GM18870 (cell line): ENCODE measurements around the gene MCF2L.

Source experiments
- ATAC-seq: cut with Tn5 transposase; IDR thresholded peaks from one replicate; pipeline ENCODE4 v1.9.1; 2021; ENCODE audit warnings: moderate library complexity; ENCODE audit not compliant: unreplicated experiment

MCF2L gene

GRCh38 chr13:113014752-113015745 lies 46.0 kb downstream of the MCF2L start:
- no peak for ATAC-seq

DNA sequence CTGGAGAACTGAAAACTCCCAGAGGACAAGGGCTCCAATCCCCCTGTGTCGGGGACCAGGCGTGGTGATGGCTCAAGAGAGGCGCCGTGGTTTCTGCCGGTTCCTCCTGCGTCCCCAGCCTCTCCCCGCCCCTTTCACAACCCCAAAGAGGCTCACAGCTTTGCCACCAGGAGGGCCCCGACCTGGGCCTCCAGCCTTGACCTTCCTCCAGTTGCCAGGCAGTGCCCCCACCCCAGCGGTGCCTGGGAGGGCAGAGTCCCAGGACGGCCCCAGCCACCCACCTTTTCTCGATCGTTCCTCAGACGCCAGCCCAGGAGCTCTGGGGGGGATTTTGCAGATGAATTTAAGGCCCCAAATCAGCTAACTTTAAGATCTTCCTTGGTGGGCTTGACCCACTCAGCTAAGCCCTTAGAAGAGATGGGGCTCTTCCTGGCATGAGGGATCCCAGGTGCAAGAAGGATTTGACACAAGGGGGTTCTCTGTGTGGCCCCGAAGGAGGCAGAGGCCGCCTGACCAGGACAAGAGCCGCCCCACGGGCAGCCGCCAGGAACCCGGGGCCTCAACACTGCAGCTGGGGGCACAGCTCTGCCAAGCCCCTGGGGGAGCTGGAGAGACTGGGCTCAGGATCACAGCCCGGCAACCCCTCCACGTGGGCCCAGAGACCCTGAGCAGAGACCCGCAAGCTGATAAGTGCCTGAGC lies 47.0 kb downstream of the MCF2L start:
- no peak for ATAC-seq

GRCh38 chr13:113016526-113017295 lies 47.7 kb downstream of the MCF2L start:
- no peak for ATAC-seq

- ATAC-seq, result no peak
Observed at GRCh38 chr13:113017506-113018215, 48.6 kb downstream of the MCF2L start.

GRCh38 chr13:113018676-113019465 lies 49.9 kb downstream of the MCF2L start:
- no peak for ATAC-seq

DNA sequence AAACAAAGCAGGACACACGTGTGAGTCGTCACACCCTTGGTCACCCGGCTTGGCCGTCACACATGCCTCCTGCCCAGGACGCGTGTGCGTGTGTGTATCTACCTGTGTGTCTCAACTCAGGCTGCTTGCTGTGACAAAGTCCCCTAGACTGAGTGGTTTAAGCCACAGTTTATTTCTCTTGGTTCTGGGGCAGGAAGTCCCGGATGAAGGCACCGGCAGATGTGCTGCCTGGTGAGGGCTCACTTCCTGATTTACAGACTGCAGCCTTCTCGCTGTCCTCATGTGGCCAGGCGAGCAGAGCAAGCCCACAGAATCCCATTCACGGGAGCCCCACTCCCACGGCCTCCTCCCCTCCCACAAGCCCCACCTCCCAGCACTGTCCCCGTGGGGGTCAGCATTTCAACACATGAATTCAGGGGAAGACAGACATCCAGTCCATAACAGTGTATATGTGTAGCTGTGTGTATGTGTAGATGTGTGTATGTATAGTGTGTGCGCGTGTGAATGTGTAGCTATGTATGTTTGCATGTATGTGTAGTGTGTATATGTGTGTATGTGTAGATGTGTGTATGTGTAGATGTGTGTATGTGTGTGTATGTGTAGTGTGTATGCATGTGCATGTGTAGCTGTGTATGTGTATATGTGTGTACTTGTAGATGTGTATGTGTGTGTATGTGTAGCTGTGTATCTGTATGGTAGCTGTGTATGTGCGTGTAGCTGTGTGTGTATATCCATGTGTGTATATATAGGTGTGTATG lies 51.5 kb downstream of the MCF2L start:
- no peak for ATAC-seq

- ATAC-seq, result no peak
Observed at GRCh38 chr13:113021391-113021790, 52.4 kb downstream of the MCF2L start.

GRCh38 chr13:113021811-113022210 lies 52.8 kb downstream of the MCF2L start:
- ATAC-seq, result no peak

- no peak for ATAC-seq
Observed at GRCh38 chr13:113022391-113022744, 53.4 kb downstream of the MCF2L start.

GRCh38 chr13:113022745-113023574 lies 53.9 kb downstream of the MCF2L start:
- no peak for ATAC-seq

GRCh38 chr13:113023694-113024430 lies 54.8 kb downstream of the MCF2L start:
- no peak for ATAC-seq

DNA sequence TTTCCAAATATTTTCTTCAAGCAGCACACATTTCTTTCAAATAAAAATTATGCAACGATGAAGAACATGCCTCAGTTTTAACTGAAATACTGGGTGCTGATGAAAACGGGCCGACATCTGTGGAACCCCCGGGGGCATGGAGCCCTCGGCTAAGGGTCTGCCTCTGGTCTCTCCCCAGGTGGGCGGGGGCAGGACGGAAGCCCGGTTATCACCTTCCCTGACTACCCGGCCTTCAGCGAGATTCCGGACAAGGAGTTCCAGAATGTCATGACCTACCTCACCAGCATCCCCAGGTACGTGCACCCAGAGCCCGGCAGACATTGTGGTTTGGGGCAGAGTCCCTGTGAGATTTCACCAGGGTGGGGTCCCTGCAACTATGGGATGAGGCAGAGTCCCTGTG lies 55.5 kb downstream of the MCF2L start:
- no peak for ATAC-seq

- no peak for ATAC-seq
Observed at GRCh38 chr13:113026391-113026910, 57.4 kb downstream of the MCF2L start.

DNA sequence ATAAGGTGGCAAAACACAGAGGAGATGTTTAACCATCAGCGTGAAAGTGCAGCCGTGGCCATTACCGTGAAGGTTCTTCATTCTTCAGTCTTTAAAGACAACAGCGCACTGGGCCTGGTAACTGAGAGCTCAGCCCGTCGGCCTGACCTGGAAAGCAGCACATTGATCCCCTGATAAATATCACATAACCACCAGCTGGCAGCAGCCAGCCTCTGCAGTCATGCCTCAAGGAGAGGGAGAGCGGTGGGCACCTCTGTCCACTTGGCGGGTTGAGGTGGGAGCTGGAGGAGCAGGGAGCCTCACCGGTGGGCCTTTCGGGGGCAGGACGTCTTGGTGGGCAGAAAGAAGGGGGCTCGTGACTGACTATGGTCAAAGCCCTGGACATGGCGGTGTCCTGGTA lies 58.1 kb downstream of the MCF2L start:
- no peak for ATAC-seq

GRCh38 chr13:113027566-113027965 lies 58.6 kb downstream of the MCF2L start:
- ATAC-seq, result no peak

GRCh38 chr13:113028336-113029060 lies 59.5 kb downstream of the MCF2L start:
- ATAC-seq, result no peak

DNA sequence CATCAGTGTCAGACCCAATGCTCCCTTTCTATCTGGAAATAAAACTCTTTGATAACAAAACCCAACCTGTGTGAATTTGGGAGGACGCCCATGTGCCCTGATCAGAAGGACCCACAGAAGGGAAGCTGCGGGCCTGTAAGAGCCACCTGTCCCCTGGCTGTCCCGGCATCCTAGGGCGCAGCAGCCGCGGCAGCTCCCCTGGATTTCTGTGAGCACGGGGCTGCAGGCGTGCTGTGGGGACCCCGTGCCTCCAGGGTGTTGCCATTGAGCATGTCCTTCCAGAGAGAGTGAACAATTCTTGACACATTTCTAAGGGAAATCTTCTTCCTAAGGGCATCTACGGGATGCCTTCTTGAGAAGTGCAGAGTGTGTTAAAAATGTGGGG lies 60.0 kb downstream of the MCF2L start:
- no peak for ATAC-seq
